HCT116 (cell line): ENCODE results near the gene CRY1.

Source experiments
- CEBPB ChIP-seq: IDR thresholded peaks from 2 replicates; pipeline ENCODE4 v1.6.1; 2012; ENCODE audit warnings: low read depth
- CTCF ChIP-seq, 3 experiments: fragments of 200-600 bp in 1 of 3; sonication (generic) in 1 of 3; IDR thresholded peaks in 2 of 3; conservative IDR thresholded peaks in 1 of 3; 2 replicates each; pipeline ENCODE4 v1.5.1; 2012 to 2017; ENCODE audit warnings: low read depth in 2 of 3, low read length in 2 of 3, antibody characterized with exemption in 1 of 3, borderline replicate concordance in 1 of 3, control low read depth in 1 of 3, mild to moderate bottlenecking in 1 of 3, mixed read lengths in 1 of 3, mixed run types in 1 of 3, moderate library complexity in 1 of 3; ENCODE audit not compliant: insufficient read depth in 1 of 3
- EZH2 ChIP-seq: fragments of 200-600 bp; sonication (generic); IDR thresholded peaks from 2 replicates; pipeline ENCODE4 v1.6.1; 2017; ENCODE audit warnings: antibody characterized with exemption, mixed run types
- EZH2phosphoT487 ChIP-seq: fragments of 200-600 bp; IDR thresholded peaks from 2 replicates; pipeline ENCODE4 v1.6.1; 2018; ENCODE audit warnings: antibody characterized with exemption, borderline replicate concordance
- POLR2A ChIP-seq: IDR thresholded peaks from 2 replicates; pipeline ENCODE4 v1.7.0; 2011; ENCODE audit warnings: borderline replicate concordance; ENCODE audit not compliant: insufficient read depth, insufficient read length; ENCODE audit errors: extremely low read depth
- POLR2AphosphoS5 ChIP-seq: IDR thresholded peaks from 2 replicates; pipeline ENCODE4 v1.6.1; 2011; ENCODE audit warnings: mild to moderate bottlenecking, low read depth, low read length, moderate library complexity
- SIN3A ChIP-seq: IDR thresholded peaks from 2 replicates; pipeline ENCODE4 v1.6.1; 2012; ENCODE audit warnings: low read depth
- TF ChIP-seq, protein P1 (sequence below): IDR thresholded peaks from 2 replicates; pipeline ENCODE4 v1.6.1; 2012

DNA sequence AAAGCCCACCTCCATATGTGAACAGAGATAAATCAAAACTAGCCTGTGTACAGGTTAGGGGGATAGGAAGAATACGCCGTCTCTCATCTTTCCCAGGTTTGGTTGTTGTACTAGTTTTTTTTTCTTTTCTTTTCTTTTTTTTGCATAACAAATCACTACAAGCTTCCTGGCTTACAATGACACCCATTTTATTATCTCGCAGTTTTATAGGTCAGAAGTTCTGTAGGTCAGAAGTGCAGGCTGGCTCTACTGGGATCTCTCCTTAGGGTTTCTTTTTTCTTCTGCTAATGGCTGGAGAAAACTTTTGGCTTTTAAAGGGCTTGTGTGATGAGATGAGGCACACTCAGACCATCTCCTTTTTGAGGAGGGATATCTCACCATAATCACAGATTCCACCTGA, 25.7 kb upstream of the CRY1 start:
- TF ChIP-seq CEBPB: no peak
- TF ChIP-seq POLR2A: no peak
- TF ChIP-seq EZH2: no peak
- TF ChIP-seq POLR2AphosphoS5: no peak
- no peak for TF ChIP-seq CTCF (IDR thresholded peaks at IDR 0.05 in 2 of 3, conservative IDR thresholded peaks at IDR 0.05 in 1 of 3; ENCODE audit: borderline replicate concordance in 1 of 3, insufficient read depth in 1 of 3, low read depth in 2 of 3, low read length in 2 of 3)
- no peak for TF ChIP-seq SIN3A
- TF ChIP-seq, protein P1, sequence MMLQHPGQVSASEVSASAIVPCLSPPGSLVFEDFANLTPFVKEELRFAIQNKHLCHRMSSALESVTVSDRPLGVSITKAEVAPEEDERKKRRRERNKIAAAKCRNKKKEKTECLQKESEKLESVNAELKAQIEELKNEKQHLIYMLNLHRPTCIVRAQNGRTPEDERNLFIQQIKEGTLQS: no peak
- TF ChIP-seq EZH2phosphoT487: no peak
